ENCODE data around the gene TTC9C. TPM values are rescaled to one million over a fixed set of nuclear protein-coding genes. Genes with fewer than 3 reads are reported as not detected.

The TTC9C gene
- total and polyA plus RNA-seq, 2 of the 8 experiments (the other 6 are each of a cell fraction or from before 2014, with no cell fraction given): 25.4 to 34.1 TPM

GRCh38 chr11:62705413-62705812 lies 22.9 kb upstream of the TTC9C start (continued):
- no peak for TF ChIP-seq TAF7 (optimal IDR thresholded peaks at IDR 0.05; ENCODE audit: borderline replicate concordance, low read depth, low read length)

All from H1 (cell line).